Naive thymus-derived CD4-positive, alpha-beta T cell (primary cell): ENCODE data around the gene C3orf49. TPM values are rescaled to one million over a fixed set of nuclear protein-coding genes. Genes with fewer than 3 reads are reported as not detected.

Experiments
- ATAC-seq: fragments of 150-1000 bp; cut with Tn5 transposase; 2 replicates; pipeline ENCODE4 v1.10.0; 2021; ENCODE audit warnings: mild to moderate bottlenecking, moderate library complexity
- CTCF ChIA-PET: fragments of 350-600 bp; sonication (Branson Sonifier 250); formaldehyde crosslinking; loops from one replicate; lab custom pipeline; 2021; ENCODE audit warnings: antibody characterized with exemption; lab: Charles Lee
- POLR2A ChIA-PET: fragments of 350-600 bp; sonication (Branson Sonifier 250); formaldehyde crosslinking; loops from one replicate; lab custom pipeline; 2021; ENCODE audit warnings: antibody characterized with exemption, inconsistent platforms; lab: Charles Lee
- DNase-seq, 9 donors: peaks; one replicate each; pipeline versions ENCODE4 v3.0.0 to v3.0.0-alpha.2; 2020 to 2022; ENCODE audit warnings: mixed read lengths in 1 of 9
- H3K27ac ChIP-seq: one replicate; pipeline ENCODE4 v1.7.0; 2013; ENCODE audit warnings: mild to moderate bottlenecking, low read depth, low read length, moderate library complexity
- H3K27me3 ChIP-seq, 2 donors: one replicate each; pipeline ENCODE4 v1.7.0; 2013; ENCODE audit warnings: low read length in 2 of 2, mild to moderate bottlenecking in 2 of 2, moderate library complexity in 2 of 2; ENCODE audit not compliant: control insufficient read depth in 2 of 2, insufficient read depth in 2 of 2
- H3K36me3 ChIP-seq, 3 experiments: 1 replicate in 2 of 3; 2 replicates in 1 of 3; pipeline ENCODE4 v1.7.0; 2013; ENCODE audit warnings: low read length in 3 of 3, mild to moderate bottlenecking in 3 of 3, moderate library complexity in 1 of 3; ENCODE audit not compliant: insufficient read depth in 3 of 3, control insufficient read depth in 2 of 3
- H3K4me1 ChIP-seq, 2 donors: one replicate each; pipeline ENCODE4 v1.7.0; 2013; ENCODE audit warnings: low read length in 2 of 2, mild to moderate bottlenecking in 2 of 2, moderate library complexity in 1 of 2; ENCODE audit not compliant: control insufficient read depth in 2 of 2, insufficient read depth in 2 of 2
- H3K4me3 ChIP-seq: 2 replicates; pipeline ENCODE4 v1.7.0; 2013; ENCODE audit warnings: mild to moderate bottlenecking, low read length
- H3K9me3 ChIP-seq, 3 experiments: 1 replicate in 2 of 3; 2 replicates in 1 of 3; pipeline ENCODE4 v1.7.0; 2013; ENCODE audit warnings: low read length in 3 of 3; ENCODE audit not compliant: control insufficient read depth in 2 of 3
- H3K27ac Mint-ChIP-seq, 9 donors: one replicate each; pipeline ENCODE4 v1.8.0; 2020 to 2022; ENCODE audit warnings: mixed read lengths in 9 of 9, mild to moderate bottlenecking in 8 of 9, moderate library complexity in 5 of 9, inconsistent platforms in 2 of 9
- H3K27me3 Mint-ChIP-seq, 5 donors: one replicate each; pipeline ENCODE4 v1.8.0; 2021 to 2022; ENCODE audit warnings: mixed read lengths in 5 of 5, mild to moderate bottlenecking in 1 of 5
- H3K36me3 Mint-ChIP-seq, 5 donors: one replicate each; pipeline ENCODE4 v1.8.0; 2020 to 2022; ENCODE audit warnings: mixed read lengths in 5 of 5, mild to moderate bottlenecking in 3 of 5, inconsistent platforms in 1 of 5
- H3K4me1 Mint-ChIP-seq, 7 donors: one replicate each; pipeline ENCODE4 v1.8.0; 2020 to 2022; ENCODE audit warnings: mixed read lengths in 7 of 7, mild to moderate bottlenecking in 3 of 7, inconsistent platforms in 1 of 7
- H3K4me3 Mint-ChIP-seq, 10 donors: one replicate each; pipeline ENCODE4 v1.8.0; 2020 to 2022; ENCODE audit warnings: mild to moderate bottlenecking in 10 of 10, mixed read lengths in 10 of 10, moderate library complexity in 6 of 10, inconsistent platforms in 2 of 10
- H3K9me3 Mint-ChIP-seq, 11 donors: one replicate each; pipeline ENCODE4 v1.8.0; 2020 to 2022; ENCODE audit warnings: mixed read lengths in 11 of 11, mild to moderate bottlenecking in 4 of 11, inconsistent platforms in 1 of 11, moderate library complexity in 1 of 11
- intact Hi-C, 2 donors: fragments of 100-400 bp; cut with micrococcal nuclease; formaldehyde crosslinking; loops; one replicate each; pipeline ENCODE4 v1.15.1; 2023
- polyA plus RNA-seq, 2 donors: library from polyadenylated mRNA; unstranded; fragments of 300-500 nt; fragmentation: Illumina TruSeq; gene quantifications; one replicate each; pipeline ENCODE4 v1.2.3, GENCODE V29; 2021
- total RNA-seq, 6 experiments: library from RNA in 5 of 6; stranded (reverse) in 5 of 6; gene quantifications; 1 replicate in 5 of 6; 2 replicates in 1 of 6; pipeline ENCODE4 v1.2.3 and lab custom pipeline; 2021 to 2026

C3orf49 gene
- total and polyA plus RNA-seq, 7 experiments from 2014 or later, result not detected

- H3K4me3 ChIP-seq, result no peak overlapping the region
- H3K9me3 ChIP-seq, result no peaks in the 10 kb centered on the region
- no peaks in the 10 kb centered on the region for H3K27me3 ChIP-seq
- Mint-ChIP-seq H3K9me3 (no peaks in the 10 kb centered on the region), H3K4me1 (peaks cover 24 to 70% (median 54%) of the 10 kb centered on the region in 7 donors), H3K36me3 (peaks cover 0 to 4% (median 2%) of the 10 kb centered on the region in 5 donors), H3K4me3 (no peak overlapping the region), H3K27ac (peak overlapping the region in 1 of 9 donors; percentile 28), H3K27me3 (no peaks in the 10 kb centered on the region)
- POLR2A ChIA-PET, result no interaction called here
- H3K36me3 ChIP-seq, result no peaks in the 10 kb centered on the region
- H3K27ac ChIP-seq, result no peak overlapping the region
- intact Hi-C loops, result no loop called here
- ATAC-seq (no peak), DNase-seq (no peak)
- CTCF ChIA-PET, result no interaction called here
- peaks cover under 1 to 1% of the 10 kb centered on the region in 2 donors for H3K4me1 ChIP-seq
Measured at GRCh38 chr3:63857311-63857710, 38.2 kb downstream of the C3orf49 start.

DNA sequence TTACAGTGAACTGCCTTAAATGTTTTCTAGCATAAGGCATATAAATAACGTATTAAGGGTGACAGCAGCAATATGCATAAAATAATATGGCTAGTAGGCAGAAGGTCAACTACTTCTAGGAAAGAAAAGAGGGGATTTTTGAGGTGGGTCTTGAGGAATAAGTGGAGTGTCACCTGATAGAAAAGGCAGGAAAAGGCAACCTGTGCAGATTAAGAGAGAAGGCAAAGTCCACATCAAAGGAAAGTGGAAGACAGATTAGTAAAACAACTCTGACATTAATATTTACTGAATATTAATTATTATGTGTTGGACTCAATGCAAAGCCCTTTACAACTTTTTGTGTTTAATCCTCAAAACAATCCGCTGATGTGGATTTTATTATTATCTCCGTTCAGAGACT lies 41.7 kb downstream of the C3orf49 start:
- Mint-ChIP-seq H3K4me1 (peaks cover 40 to 79% (median 70%) of the 10 kb centered on the region in 7 donors), H3K36me3 (peaks cover 0 to 12% (median 0%) of the 10 kb centered on the region in 5 donors), H3K27me3 (no peaks in the 10 kb centered on the region), H3K4me3 (peak overlapping the region in 3 of 10 donors; percentile 21 to 46 (median 22)), H3K27ac (peak overlapping the region in 5 of 9 donors; percentile 0 to 69 (median 2)), H3K9me3 (no peaks in the 10 kb centered on the region)
- H3K9me3 ChIP-seq, result no peaks in the 10 kb centered on the region
- POLR2A ChIA-PET, result no interaction called here
- no peaks in the 10 kb centered on the region for H3K27me3 ChIP-seq
- H3K27ac ChIP-seq, result no peak overlapping the region
- peaks cover 0 to 5% (median 0%) of the 10 kb centered on the region in 3 experiments for H3K36me3 ChIP-seq
- DNase-seq (no peak), ATAC-seq (no peak)
- CTCF ChIA-PET, result no interaction called here
- peaks cover 8 to 17% of the 10 kb centered on the region in 2 donors for H3K4me1 ChIP-seq
- intact Hi-C loops, result loop anchor here in 1 of 2 donors (5.0 kb wide), 1 partner anchor 107 kb away; no protein-coding TSS in a partner anchor
- H3K4me3 ChIP-seq, result no peak overlapping the region

GRCh38 chr3:63861306-63861705 lies 42.2 kb downstream of the C3orf49 start:
- POLR2A ChIA-PET, result no interaction called here
- CTCF ChIA-PET, result no interaction called here
- Mint-ChIP-seq H3K4me1 (peaks cover 38 to 79% (median 70%) of the 10 kb centered on the region in 7 donors), H3K36me3 (peaks cover 0 to 12% (median 0%) of the 10 kb centered on the region in 5 donors), H3K4me3 (peak overlapping the region in 5 of 10 donors; percentile 3 to 54 (median 32)), H3K27ac (peak overlapping the region in 5 of 9 donors; percentile 1 to 81 (median 78)), H3K27me3 (no peaks in the 10 kb centered on the region), H3K9me3 (no peaks in the 10 kb centered on the region)
- peaks cover 8 to 17% of the 10 kb centered on the region in 2 donors for H3K4me1 ChIP-seq
- no peaks in the 10 kb centered on the region for H3K9me3 ChIP-seq
- no peak overlapping the region for H3K27ac ChIP-seq
- no peak overlapping the region for H3K4me3 ChIP-seq
- ATAC-seq, result no peak
- intact Hi-C loops, result loop anchor here in 1 of 2 donors (5.0 kb wide), 1 partner anchor 106 kb away; no protein-coding TSS in a partner anchor
- H3K27me3 ChIP-seq, result no peaks in the 10 kb centered on the region
- DNase-seq, result no peak
- peaks cover 0 to 5% (median 0%) of the 10 kb centered on the region in 3 experiments for H3K36me3 ChIP-seq

DNA sequence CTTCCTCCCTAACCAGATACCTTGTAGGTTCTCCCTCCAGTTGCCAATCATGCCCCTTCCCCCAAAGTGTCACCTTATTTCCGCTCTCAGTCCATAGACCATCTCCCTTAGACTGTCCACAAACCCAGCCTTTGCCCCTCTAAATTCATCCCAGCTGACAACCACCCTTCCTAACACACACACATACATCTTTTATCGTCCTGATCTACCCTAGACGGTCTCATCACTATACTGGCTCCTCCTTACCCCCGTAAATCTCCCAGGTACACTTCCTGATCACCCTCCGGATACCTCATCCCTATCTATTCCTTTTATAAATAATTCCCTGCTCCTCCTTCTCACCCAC lies 43.7 kb downstream of the C3orf49 start:
- peak overlapping the region; percentile 65 to 94 (median 89) for H3K4me3 Mint-ChIP-seq
- H3K36me3 ChIP-seq, result peaks cover 0 to 5% (median 0%) of the 10 kb centered on the region in 3 experiments
- H3K27ac ChIP-seq, result peak overlapping the region; percentile 84
- CTCF ChIA-PET, result interaction anchor here (0.9 kb wide), 1 partner anchor 100 kb away, joined by 3 read pairs; no protein-coding TSS in a partner anchor
- no peaks in the 10 kb centered on the region for H3K27me3 Mint-ChIP-seq
- H3K36me3 Mint-ChIP-seq, result peaks cover 0 to 15% (median 8%) of the 10 kb centered on the region in 5 donors
- peak overlapping the region; percentile 51 to 96 (median 84) for H3K27ac Mint-ChIP-seq
- DNase-seq, result peak in 2 of 9 donors; percentile 1 to 4
- POLR2A ChIA-PET, result interaction anchor here (1.1 to 2.2 kb wide), 3 partner anchors 49 to 117 kb away, joined by 3 to 13 read pairs (median 4); partner anchors contain the start of gene SCAANT1
- no peaks in the 10 kb centered on the region for H3K9me3 ChIP-seq
- H3K4me1 Mint-ChIP-seq, result peaks cover 39 to 74% (median 68%) of the 10 kb centered on the region in 7 donors
- no peaks in the 10 kb centered on the region for H3K27me3 ChIP-seq
- peaks cover 8 to 17% of the 10 kb centered on the region in 2 donors for H3K4me1 ChIP-seq
- no peak for ATAC-seq
- H3K9me3 Mint-ChIP-seq, result no peaks in the 10 kb centered on the region
- intact Hi-C loops, result loop anchor here (1.0 to 5.0 kb wide), 5 partner anchors 50 to 161 kb away; partner anchors contain the start of genes PSMD6 (in 2 of the 2) and SCAANT1 (in 1 of the 2)
- H3K4me3 ChIP-seq, result peak overlapping the region; percentile 71

DNA sequence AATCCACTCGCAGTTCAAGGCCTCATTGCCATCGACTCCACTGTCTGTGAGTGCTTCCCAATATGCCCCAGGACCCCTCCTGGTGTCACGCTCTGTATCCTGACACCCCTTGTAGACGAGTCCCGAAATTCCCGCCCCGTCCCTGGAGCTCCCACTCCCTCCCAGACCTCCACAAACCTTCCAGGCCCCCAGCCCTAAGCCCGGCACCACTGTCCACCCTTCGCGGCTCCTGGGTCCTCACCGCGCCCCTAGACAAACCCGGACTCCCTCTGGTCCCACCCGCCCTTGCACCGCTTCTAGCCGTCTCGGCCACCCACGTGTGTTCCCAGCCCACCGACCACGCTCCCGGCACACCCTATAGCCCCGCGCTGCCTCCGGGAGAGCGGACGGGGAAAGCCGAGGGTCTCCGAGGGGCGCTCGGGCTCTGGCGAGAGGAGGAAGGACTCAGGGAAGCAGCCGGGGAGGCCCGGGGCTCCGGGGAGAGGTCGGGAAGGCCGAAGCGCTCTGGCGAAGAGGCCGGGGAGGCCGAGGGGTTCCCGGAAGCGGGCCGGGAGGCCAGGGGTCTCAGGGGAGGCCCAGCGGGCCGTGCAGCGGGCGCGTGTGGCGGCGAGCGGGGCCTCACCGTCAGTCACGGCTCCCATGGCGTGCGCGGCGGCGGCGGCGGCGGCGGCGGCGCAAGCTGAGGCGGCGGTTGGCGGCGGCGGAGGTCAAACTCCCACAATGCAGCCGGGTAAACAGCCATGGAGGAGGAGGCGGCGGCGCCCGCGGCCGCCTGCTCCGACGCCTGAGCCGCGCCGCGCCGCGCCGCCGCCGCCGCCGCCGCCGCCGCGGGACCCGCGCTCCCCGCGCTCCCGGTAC lies 44.3 kb downstream of the C3orf49 start, which contains the start of the genes ATXN7 and THOC7:
ATXN7 (plus strand) TSS at position 718 of the 858 bp plus-strand sequence. CDS start 48,732 bp downstream, outside the sequence.
THOC7 (minus strand) TSS at position 656 of the 858 bp plus-strand sequence; CDS start at position 641, 15 bp downstream.
- ChIA-PET POLR2A (interaction anchor here (1.1 to 2.2 kb wide), 3 partner anchors 48 to 117 kb away, joined by 3 to 13 read pairs (median 4); partner anchors contain the start of gene SCAANT1), CTCF (no interaction called here)
- H3K4me3 ChIP-seq, result peak within 1 kb of the TSS; percentile 71
- peaks cover 8 to 17% of the 10 kb centered on the region in 2 donors for H3K4me1 ChIP-seq
- H3K27ac Mint-ChIP-seq, result peak within 1 kb of the TSS; percentile 81 to 96 (median 93)
- H3K9me3 Mint-ChIP-seq, result no peaks in the 10 kb centered on the region
- peaks cover 39 to 74% (median 69%) of the 10 kb centered on the region in 7 donors for H3K4me1 Mint-ChIP-seq
- H3K4me3 Mint-ChIP-seq, result peak within 1 kb of the TSS; percentile 81 to 95 (median 93)
- intact Hi-C loops, result loop anchor here (1.0 to 5.0 kb wide), 5 partner anchors 49 to 160 kb away; partner anchors contain the start of genes PSMD6 (in 2 of the 2) and SCAANT1 (in 2 of the 2)
- peaks cover 0 to 18% (median 8%) of the 10 kb centered on the region in 5 donors for H3K36me3 Mint-ChIP-seq
- H3K36me3 ChIP-seq, result peaks cover 0 to 5% (median 0%) of the 10 kb centered on the region in 3 experiments
- H3K27ac ChIP-seq, result peak within 1 kb of the TSS; percentile 84
- peak; percentile 91 for ATAC-seq
- no peaks in the 10 kb centered on the region for H3K27me3 ChIP-seq
- peak; percentile 51 to 78 (median 74) for DNase-seq
- no peaks in the 10 kb centered on the region for H3K27me3 Mint-ChIP-seq
- no peaks in the 10 kb centered on the region for H3K9me3 ChIP-seq
